ENCODE data around the gene ZBED4.
"Not testable (repeated sequence)": the region's sequence is repeated elsewhere in the genome, so short reads cannot be mapped to it uniquely, and the experiment has no call there.

The ZBED4 gene

GRCh38 chr22:49826603-49827270 is 26.9 kb upstream of the ZBED4 start:
- peak in 6 of 14 donors; percentile 6 to 47 (median 30) for DNase-seq

GRCh38 chr22:49827271-49827852 is 26.3 kb upstream of the ZBED4 start:
- DNase-seq = peak in 1 of 14 donors; percentile 11

- peak in 6 of 14 donors; percentile 0 to 65 (median 16) for DNase-seq
These were observed 25.6 kb upstream of the ZBED4 start, which contains the start of gene BRD1 for GRCh38 chr22:49827853-49828598. TSS of gene BRD1 (minus strand) at chr22:49827873. CDS start at chr22:49824317, 3,556 bp downstream.

- no peak for DNase-seq
These were observed 25.1 kb upstream of the ZBED4 start for GRCh38 chr22:49828599-49828965.

- DNase-seq = no peak
These were observed 24.4 kb upstream of the ZBED4 start for GRCh38 chr22:49829044-49829853.

GRCh38 chr22:49833340-49834007 is 20.2 kb upstream of the ZBED4 start:
- no peak for DNase-seq

- no peak for DNase-seq
These were observed 14.6 kb upstream of the ZBED4 start for GRCh38 chr22:49838771-49839717.

GRCh38 chr22:49845241-49845640 is 8.4 kb upstream of the ZBED4 start:
- DNase-seq = no peak

GRCh38 chr22:49845666-49846459 is 7.8 kb upstream of the ZBED4 start:
- DNase-seq = no peak

- peak in 1 of 14 donors; percentile 16 for DNase-seq
These were observed 5.6 kb upstream of the ZBED4 start for GRCh38 chr22:49847751-49848689.

- no peak for DNase-seq
These were observed 4.9 kb upstream of the ZBED4 start for GRCh38 chr22:49848690-49849160.

- DNase-seq = no peak
These were observed 4.3 kb upstream of the ZBED4 start for GRCh38 chr22:49849161-49850020.

- no peak for DNase-seq
These were observed 3.4 kb upstream of the ZBED4 start for GRCh38 chr22:49850021-49850911.

- DNase-seq = no peak
These were observed 2.5 kb upstream of the ZBED4 start for GRCh38 chr22:49850959-49851802.

GRCh38 chr22:49852568-49852897 is 1.1 kb upstream of the ZBED4 start:
- not testable (repeated sequence) for DNase-seq

Measured in C1 segment of cervical spinal cord (tissue), 14 donors.